Neutrophil (primary cell): ENCODE measurements around the gene NPIPB6.
"Not testable (repeated sequence)": the region's sequence is repeated elsewhere in the genome, so short reads cannot be mapped to it uniquely, and the experiment has no call there.

Experiments used
- H3K27ac ChIP-seq: fragments of 200-600 bp; sonication (generic); 2 replicates; pipeline ENCODE4 v1.5.1; 2016; ENCODE audit warnings: mild to moderate bottlenecking, moderate library complexity
- H3K27me3 ChIP-seq: fragments of 200-600 bp; sonication (generic); 2 replicates; pipeline ENCODE4 v1.6.0; 2016; ENCODE audit warnings: mild to moderate bottlenecking
- H3K36me3 ChIP-seq: fragments of 200-600 bp; sonication (generic); 2 replicates; pipeline ENCODE4 v1.5.1; 2017
- H3K4me1 ChIP-seq, 2 experiments: fragments of 200-600 bp in 1 of 2; sonication (generic) in 1 of 2; 1 replicate in 1 of 2; 2 replicates in 1 of 2; pipeline versions ENCODE4 v1.5.1 to v1.6.1; 2013 to 2016; ENCODE audit warnings: low read depth in 1 of 2, low read length in 1 of 2, mild to moderate bottlenecking in 1 of 2, moderate library complexity in 1 of 2; ENCODE audit not compliant: control insufficient read depth in 1 of 2, insufficient read depth in 1 of 2
- H3K4me3 ChIP-seq, 2 experiments: fragments of 200-600 bp in 1 of 2; sonication (generic) in 1 of 2; 1 replicate in 1 of 2; 2 replicates in 1 of 2; pipeline ENCODE4 v1.5.1; 2013 to 2016; ENCODE audit warnings: low read depth in 1 of 2, low read length in 1 of 2, mild to moderate bottlenecking in 1 of 2, moderate library complexity in 1 of 2
- H3K9me3 ChIP-seq: fragments of 200-600 bp; sonication (generic); 2 replicates; pipeline ENCODE4 v1.5.1; 2016

Gene NPIPB6

DNA sequence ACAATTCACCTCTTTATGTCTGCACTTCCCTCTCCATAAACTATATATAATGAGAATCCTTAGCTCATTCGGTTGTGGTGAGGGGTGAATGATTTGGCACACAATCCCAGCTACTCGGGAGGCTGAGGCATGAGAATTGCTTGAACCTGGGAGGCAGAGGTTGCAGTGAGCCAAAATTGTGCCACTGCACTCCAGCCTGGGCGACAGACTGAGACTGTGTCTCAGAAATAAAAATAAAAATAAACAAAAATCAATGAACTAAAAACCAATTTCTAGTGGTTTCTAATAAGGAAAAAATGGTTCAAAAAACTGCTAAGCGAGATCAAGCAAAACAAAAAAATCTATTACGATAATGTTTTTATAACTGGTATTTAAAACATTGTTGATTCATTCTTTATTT, at the start of gene NPIPB6:
Gene NPIPB6 (minus strand): TSS at position 101 of the 400 bp plus-strand sequence. CDS start 686 bp downstream, outside the sequence.
- not testable (repeated sequence) for H3K36me3 ChIP-seq, H3K27ac ChIP-seq, H3K27me3 ChIP-seq, H3K4me3 ChIP-seq, H3K4me1 ChIP-seq, H3K9me3 ChIP-seq

DNA sequence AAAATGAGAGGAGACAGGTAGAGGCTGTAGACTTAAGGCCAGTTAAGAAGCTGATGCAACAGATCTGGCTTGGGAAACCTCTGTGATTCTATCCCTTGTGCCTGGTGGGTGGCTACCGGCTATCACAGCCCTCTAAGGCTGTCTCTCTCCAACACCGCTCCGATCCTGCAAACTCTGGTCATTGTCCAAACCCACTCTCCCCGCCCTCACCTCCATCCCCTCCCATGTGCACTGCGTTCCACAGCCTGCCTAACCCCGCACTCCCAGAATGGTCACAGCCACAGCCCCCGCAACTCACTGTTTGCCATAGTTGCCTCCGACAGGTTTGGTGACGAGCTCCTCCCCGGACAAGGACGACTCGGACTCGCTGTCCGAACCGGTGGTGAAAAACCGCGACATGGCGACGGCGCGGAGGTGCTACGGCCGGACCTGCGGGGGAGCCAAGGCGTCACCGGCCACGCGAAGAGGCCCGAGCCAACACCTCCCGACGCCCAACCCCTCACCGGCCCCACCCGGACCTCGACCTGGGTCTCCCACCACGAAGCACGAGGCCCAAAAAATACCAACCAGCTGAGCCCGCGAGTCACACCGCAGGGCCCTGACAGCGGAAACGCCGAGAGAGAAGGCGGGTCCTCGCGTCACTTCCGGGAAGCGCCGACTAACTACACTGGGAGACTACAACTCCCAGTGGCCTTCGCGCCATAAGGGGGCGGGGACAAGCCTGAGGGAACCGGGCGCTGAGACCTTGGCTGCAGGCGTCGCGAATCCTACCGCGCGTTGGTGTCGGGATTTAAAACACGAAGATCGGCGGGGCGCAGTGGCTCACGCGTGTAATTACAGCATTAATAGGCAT, 40.1 kb upstream of the NPIPB6 start, which contains the start of gene EIF3CL:
Gene EIF3CL (minus strand): TSS at position 622 of the 853 bp plus-strand sequence. CDS start 223 bp downstream, at position 399.
- not testable (repeated sequence) for H3K36me3 ChIP-seq, H3K27me3 ChIP-seq, H3K4me1 ChIP-seq, H3K27ac ChIP-seq, H3K9me3 ChIP-seq, H3K4me3 ChIP-seq

DNA sequence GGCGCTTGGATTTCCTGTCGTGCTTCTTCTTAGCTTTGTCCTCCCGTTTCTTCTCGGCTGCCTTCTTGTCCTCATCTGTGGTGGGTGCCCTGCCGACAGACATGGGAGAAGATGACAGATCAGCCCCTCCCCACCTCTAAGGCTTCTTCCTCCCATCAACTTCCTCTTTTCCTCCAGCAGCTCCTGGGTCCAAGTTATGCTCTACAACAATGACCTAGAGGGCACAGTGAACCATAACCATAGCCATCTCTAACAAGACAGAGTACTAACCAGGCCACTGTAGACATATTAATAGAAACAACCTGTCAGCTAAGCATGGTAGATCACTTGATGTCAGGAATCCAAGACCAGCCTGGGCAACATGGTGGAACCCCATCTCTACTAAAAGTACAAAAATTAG, 28.7 kb upstream of the NPIPB6 start:
- not testable (repeated sequence) for H3K27ac ChIP-seq, H3K4me3 ChIP-seq, H3K4me1 ChIP-seq, H3K36me3 ChIP-seq, H3K9me3 ChIP-seq, H3K27me3 ChIP-seq

DNA sequence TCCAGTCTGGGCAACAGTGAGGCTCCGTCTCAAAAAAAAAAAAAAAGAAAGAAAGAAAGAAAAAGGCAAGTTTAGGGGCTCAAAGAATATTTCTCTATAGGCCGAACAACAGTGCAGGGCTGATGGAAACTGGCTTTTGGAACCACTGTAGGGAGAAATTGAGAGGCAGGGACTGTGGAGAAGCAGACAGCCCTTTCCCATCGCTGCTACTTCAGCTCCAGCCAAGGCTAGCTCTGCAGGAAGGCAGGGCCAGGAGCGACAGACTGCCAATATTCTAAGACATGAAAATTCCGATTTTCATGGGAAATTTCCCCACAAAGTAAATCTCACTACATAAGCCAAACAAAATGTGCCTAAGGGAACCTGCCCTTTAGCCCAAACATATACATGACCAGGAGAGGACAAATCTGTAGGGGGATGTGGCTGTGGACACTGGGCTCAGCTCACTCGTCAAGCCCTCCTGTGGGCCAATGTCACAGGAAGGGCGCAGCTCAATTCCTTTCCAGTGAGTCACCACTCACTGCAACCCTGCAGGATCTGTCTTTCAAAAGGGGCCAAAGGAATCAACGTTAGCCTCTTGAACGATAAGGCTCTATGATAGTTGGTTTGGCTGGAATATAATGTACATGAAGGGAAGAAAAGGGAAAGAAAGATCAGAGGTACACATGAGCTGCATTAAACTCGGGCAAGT, 19.0 kb upstream of the NPIPB6 start:
- H3K27me3 ChIP-seq, H3K9me3 ChIP-seq, H3K36me3 ChIP-seq, H3K4me3 ChIP-seq, H3K27ac ChIP-seq, H3K4me1 ChIP-seq: not testable (repeated sequence)

DNA sequence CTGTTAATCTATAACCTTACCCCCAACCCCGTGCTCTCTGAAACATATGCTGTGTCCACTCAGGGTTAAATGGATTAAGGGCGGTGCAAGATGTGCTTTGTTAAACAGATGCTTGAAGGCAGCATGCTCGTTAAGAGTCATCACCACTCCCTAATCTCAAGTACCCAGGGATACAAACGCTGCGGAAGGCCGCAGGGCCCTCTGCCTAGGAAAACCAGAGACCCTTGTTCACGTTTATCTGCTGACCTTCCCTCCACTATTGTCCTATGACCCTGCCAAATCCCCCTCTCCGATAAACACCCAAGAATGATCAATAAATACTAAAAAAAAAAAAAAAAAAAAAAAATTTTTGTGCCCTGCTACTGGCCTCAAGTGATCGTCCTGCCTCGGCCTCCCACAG, 14.5 kb upstream of the NPIPB6 start:
- not testable (repeated sequence) for H3K9me3 ChIP-seq, H3K36me3 ChIP-seq, H3K27ac ChIP-seq, H3K4me1 ChIP-seq, H3K4me3 ChIP-seq
- H3K27me3 ChIP-seq = peaks cover 12% of the 10 kb centered on the region

DNA sequence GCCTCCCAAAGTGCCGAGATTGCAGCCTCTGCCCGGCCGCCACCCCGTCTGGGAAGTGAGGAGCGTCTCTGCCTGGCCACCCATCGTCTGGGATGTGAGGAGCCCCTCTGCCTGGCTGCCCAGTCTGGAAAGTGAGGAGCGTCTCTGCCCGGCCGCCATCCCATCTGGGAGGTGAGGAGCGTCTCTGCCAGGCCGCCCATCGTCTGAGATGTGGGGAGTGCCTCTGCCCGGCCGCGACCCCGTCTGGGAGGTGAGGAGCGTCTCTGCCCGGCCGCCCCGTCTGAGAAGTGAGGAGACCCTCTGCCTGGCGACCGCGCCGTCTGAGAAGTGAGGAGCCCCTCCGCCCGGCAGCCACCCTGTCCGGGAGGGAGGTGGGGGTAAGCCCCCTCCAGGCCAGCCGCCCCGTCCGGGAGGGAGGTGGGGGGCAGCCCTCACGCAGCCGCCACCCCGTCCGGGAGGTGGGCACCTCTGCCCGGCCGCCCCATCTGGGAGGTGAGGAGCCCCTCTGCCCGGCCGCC, 13.9 kb upstream of the NPIPB6 start:
- H3K4me1 ChIP-seq, H3K9me3 ChIP-seq, H3K27ac ChIP-seq, H3K4me3 ChIP-seq, H3K36me3 ChIP-seq: not testable (repeated sequence)
- H3K27me3 ChIP-seq = peaks cover 12% of the 10 kb centered on the region

DNA sequence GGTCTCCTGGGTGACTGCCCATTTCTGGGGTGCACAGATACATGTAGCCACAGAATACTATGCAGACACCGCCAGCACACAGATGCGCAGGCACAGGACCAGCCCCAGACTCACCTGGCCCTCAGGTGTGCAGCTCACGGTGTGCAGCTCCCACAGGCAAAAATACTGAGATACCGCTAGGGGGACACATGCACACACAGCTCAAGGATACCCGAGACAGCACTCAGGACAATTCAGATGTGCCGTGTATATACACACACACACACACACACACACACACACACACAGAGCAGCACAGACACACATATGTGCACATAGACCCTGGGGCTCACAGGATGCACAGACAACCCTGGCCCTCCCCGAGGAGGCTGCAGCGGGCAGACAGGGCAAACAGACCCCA, 11.8 kb upstream of the NPIPB6 start:
- peaks cover 12% of the 10 kb centered on the region for H3K27me3 ChIP-seq
- not testable (repeated sequence) for H3K36me3 ChIP-seq, H3K4me3 ChIP-seq, H3K4me1 ChIP-seq, H3K27ac ChIP-seq, H3K9me3 ChIP-seq

DNA sequence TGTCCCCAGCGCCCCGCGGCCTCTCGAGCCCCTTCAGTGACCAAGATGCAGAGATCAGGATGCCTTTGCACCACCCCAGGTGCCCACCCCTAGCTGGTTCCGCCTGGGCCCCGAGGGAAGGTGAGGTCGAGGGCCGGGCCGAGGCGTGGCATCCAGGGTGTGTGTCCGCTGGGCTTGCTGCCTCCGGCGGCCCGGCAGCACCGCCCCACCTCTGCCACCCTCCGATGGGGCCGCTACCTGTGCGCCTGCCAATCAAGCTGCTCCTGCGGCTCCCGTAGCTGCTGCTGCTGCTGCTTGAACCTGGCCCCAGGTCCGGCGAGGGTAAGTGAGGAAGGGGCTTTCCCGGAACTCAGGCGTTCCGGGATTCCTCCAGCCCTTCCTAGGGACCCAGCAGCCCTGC, 11.0 kb upstream of the NPIPB6 start:
- H3K4me3 ChIP-seq, H3K27ac ChIP-seq, H3K9me3 ChIP-seq, H3K36me3 ChIP-seq, H3K4me1 ChIP-seq: not testable (repeated sequence)
- H3K27me3 ChIP-seq = peaks cover 12% of the 10 kb centered on the region

DNA sequence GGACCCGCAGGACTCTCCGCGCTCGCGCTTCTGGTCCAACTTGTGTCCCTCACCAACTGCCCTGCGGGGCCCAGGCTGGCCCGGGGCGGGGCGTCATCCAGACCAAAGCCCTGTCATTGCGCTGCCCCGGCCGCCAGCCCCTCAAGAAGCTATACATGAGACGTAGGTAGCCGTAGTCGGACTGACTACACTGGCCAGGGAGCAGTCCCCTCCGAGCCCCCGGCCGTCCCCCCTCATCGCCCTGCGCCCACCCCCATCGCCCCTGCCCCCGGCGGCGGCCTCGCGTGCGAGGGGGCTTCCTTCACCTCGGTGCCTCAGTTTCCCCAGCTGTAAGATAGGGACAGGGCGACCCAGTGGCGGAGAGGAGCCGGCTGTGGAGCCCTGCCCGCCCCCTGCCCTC, 4.6 kb upstream of the NPIPB6 start:
- not testable (repeated sequence) for H3K4me3 ChIP-seq, H3K4me1 ChIP-seq, H3K27ac ChIP-seq

DNA sequence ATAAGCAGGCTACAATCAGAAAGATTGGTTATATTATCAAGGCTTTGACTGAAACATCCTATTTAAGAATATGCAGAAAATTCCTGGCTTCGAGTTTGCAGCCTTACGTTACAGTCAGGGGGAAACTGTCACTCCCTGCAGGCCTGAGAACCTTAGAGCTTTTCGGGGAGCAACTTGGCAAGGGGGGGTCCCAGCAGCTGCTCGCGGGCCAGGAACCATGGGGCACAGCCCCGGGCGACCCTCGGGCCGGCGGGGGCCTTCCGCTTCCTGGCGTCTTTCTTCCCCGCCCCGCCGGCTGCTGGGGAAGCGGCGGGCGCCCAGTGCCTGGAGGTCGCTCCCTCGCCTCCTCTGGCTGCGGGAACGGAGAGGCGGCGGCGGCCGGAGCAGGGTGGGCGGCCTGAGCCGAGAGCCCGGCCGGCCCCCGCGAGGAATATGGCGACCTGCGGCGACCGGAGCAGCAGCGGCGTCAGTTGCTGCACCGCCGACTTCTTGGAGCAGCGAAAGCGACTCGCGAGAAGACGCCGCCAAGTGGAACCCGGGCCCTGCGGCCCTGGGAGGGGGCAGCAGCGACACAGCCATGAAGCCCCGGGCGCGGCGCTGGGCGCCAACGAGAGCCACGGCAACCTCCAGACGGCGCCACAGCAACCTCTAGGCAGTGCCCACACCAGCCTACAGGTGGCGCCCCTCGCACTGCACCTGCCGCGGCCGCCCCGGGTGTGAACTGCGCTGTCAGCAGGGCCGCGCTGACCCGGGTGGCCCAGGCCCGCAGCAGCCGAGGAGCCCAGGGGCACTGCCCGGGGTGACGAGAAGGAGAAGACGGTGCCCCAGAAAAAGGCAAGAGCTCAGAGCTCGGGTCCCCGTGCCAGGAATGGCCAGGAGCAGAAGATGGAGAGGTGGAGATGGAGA, 1.2 kb upstream of the NPIPB6 start:
- H3K4me1 ChIP-seq, H3K27ac ChIP-seq, H3K36me3 ChIP-seq, H3K4me3 ChIP-seq, H3K9me3 ChIP-seq, H3K27me3 ChIP-seq: not testable (repeated sequence)

More for the DNA sequence above, 4.6 kb upstream of the NPIPB6 start:
- not testable (repeated sequence) for H3K9me3 ChIP-seq, H3K27me3 ChIP-seq, H3K36me3 ChIP-seq

DNA sequence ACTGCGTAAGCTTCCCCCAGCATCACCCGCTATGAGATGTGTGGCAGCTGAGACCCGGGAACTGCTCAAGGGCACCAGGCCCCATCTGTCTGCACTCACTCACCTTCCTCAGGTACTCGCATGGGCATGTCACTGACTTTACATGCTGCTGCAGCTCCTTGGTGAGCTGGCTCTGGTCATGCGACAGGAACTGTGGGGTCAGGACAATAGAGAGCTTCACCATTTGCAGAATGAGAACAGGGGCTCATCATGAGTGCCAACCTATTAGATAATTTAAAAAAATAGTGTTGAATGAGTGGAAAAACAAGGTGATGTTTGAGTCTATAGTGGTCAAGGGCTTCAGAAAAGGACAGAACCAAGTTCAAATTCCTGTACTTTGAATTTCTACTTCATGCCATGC, 708 bp downstream of the NPIPB6 start:
- not testable (repeated sequence) for H3K9me3 ChIP-seq, H3K4me3 ChIP-seq, H3K36me3 ChIP-seq, H3K27ac ChIP-seq, H3K4me1 ChIP-seq, H3K27me3 ChIP-seq

DNA sequence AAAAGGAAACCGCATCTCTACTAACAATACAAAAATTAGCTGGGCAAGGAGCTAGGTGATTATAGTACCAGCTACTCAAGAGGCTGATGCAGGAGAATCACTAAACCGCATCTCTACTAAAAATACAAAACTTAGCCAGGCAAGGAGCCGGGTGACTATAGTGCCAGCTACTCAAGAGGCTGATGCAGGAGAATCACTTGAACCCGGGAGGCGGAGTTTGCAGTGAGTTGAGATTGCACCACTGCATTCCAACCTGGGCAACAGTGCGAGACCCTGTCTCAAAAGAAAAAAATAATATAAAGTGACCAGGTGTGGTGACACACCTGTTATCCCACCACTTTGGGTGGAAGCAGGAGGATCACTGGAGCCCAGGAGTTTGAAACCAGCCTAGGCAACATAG, 25.1 kb downstream of the NPIPB6 start:
- not testable (repeated sequence) for H3K27me3 ChIP-seq, H3K4me3 ChIP-seq, H3K36me3 ChIP-seq, H3K27ac ChIP-seq, H3K4me1 ChIP-seq, H3K9me3 ChIP-seq
